HG03025 (cell line): ENCODE measurements around the gene INF2.
"Not testable (repeated sequence)": the region's sequence is repeated elsewhere in the genome, so short reads cannot be mapped to it uniquely, and the experiment has no call there.

Experiments
- ATAC-seq: cut with Tn5 transposase; IDR thresholded peaks from one replicate; pipeline ENCODE4 v1.9.1; 2021; ENCODE audit warnings: mild to moderate bottlenecking, moderate library complexity; ENCODE audit not compliant: unreplicated experiment, low FRiP score

The INF2 gene

GRCh38 chr14:104745431-104745830 is 56.0 kb downstream of the INF2 start:
- ATAC-seq: no peak

GRCh38 chr14:104746071-104746545 is 56.7 kb downstream of the INF2 start:
- no peak for ATAC-seq

- ATAC-seq: no peak
Measured at GRCh38 chr14:104746934-104747481, 57.6 kb downstream of the INF2 start.

GRCh38 chr14:104747876-104748275 is 58.5 kb downstream of the INF2 start:
- ATAC-seq: no peak

- ATAC-seq: no peak
Measured at GRCh38 chr14:104749111-104749649, 59.8 kb downstream of the INF2 start.

- ATAC-seq: no peak
Measured at GRCh38 chr14:104750056-104750752, 60.8 kb downstream of the INF2 start.

- not testable (repeated sequence) for ATAC-seq
Measured at GRCh38 chr14:104750753-104751057, 61.3 kb downstream of the INF2 start.

- no peak for ATAC-seq
Measured at GRCh38 chr14:104751539-104752422, 62.4 kb downstream of the INF2 start.

GRCh38 chr14:104752423-104752734 is 63.0 kb downstream of the INF2 start:
- ATAC-seq: peak; percentile 69

GRCh38 chr14:104752735-104753527 is 63.5 kb downstream of the INF2 start, which contains the start of gene SIVA1:
TSS of gene SIVA1 (plus strand) at chr14:104753147. CDS start at chr14:104753202, 55 bp downstream.
- peak; percentile 88 for ATAC-seq

GRCh38 chr14:104753528-104754212 is 64.3 kb downstream of the INF2 start:
- no peak for ATAC-seq

- no peak for ATAC-seq
Measured at GRCh38 chr14:104754213-104754851, 64.9 kb downstream of the INF2 start.

GRCh38 chr14:104755621-104756020 is 66.2 kb downstream of the INF2 start:
- no peak for ATAC-seq

- no peak for ATAC-seq
Measured at GRCh38 chr14:104756477-104757237, 67.2 kb downstream of the INF2 start.

- no peak for ATAC-seq
Measured at GRCh38 chr14:104757238-104757585, 67.8 kb downstream of the INF2 start.

GRCh38 chr14:104757681-104758392 is 68.4 kb downstream of the INF2 start:
- no peak for ATAC-seq

- no peak for ATAC-seq
Measured at GRCh38 chr14:104758981-104759969, 69.9 kb downstream of the INF2 start.
